GM12892 (cell line): Measurements from ENCODE around the gene SV2B.

ENCODE experiments used
- POLR2A ChIP-seq: IDR thresholded peaks from 2 replicates; pipeline ENCODE4 v1.6.1; 2011; ENCODE audit warnings: low read depth, low read length, control low read depth
- POLR2AphosphoS5 ChIP-seq: IDR thresholded peaks from 2 replicates; pipeline ENCODE4 v1.6.1; 2011; ENCODE audit warnings: low read depth, low read length, control low read depth

DNA sequence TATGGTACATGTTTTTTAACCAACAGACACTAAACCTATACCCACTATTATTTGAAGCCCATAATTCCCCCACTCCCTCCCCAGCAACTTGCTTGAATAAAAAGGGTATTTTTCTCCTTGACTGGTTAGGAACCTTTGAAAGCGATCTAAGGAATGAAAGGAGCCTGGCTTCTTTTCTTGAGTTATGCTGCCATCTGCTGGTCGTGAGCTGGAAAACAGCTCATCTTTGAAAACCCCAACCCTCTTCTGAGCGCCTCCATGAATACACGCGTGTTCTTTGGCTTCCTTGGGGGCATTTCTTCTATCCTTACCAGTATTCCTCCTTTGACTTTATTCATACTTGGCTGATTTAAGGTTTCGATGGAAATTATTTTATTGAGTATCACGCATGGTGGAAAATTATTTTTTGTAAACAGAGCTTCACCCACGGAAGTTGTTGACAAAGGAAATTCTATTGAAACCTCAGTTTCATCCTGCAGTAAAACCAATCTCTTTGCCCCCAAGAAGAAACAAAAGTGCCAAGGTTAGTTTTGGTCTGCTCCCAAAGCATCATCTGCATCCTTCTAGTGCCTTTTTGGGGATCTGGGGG lies 171.6 kb downstream of the SV2B start:
- TF ChIP-seq POLR2AphosphoS5 (no peak), POLR2A (no peak)
